K562 (cell line): ENCODE measurements around the gene FAM50A. TPM values are rescaled to one million over a fixed set of nuclear protein-coding genes. Genes with fewer than 3 reads are reported as not detected.

Source experiments
- ATAC-seq: fragments of 200-7000 bp; cut with Tn5 transposase; 3 replicates; pipeline ENCODE4 v1.9.1; 2020; ENCODE audit warnings: moderate library complexity
- BruUV-seq: library from RNA; stranded (reverse); fragments of 400-500 nt; replicated peaks from 2 replicates; lab custom pipeline; 2021; lab: Mats Ljungman, UMichigan
- CTCF ChIA-PET: fragments of 300-600 bp; formaldehyde crosslinking; extraction: SDS; loops from one replicate; lab custom pipeline; 2021; ENCODE audit warnings: low intra/inter-chr PET ratio; lab: Yijun Ruan, JAX
- POLR2A ChIA-PET: fragments of 300-600, 350-650 bp; sonication (Branson Sonifier 250); formaldehyde crosslinking; extraction: SDS; loops from one replicate; lab custom pipeline; 2021; ENCODE audit warnings: antibody characterized with exemption, inconsistent platforms; lab: Yijun Ruan, JAX
- DNase-seq, 4 experiments: peaks; one replicate each; pipeline versions ENCODE4 v3.0.0 to v3.0.0-alpha.2; 2011 to 2018; ENCODE audit warnings: low spot score in 3 of 4, mixed read lengths in 3 of 4; ENCODE audit errors: extremely low read depth in 1 of 4
- FAIRE-seq: peaks from 2 replicates; lab custom pipeline; 2011; peaks lifted over from hg19 to GRCh38; lab: Jason Lieb, UNC
- H2AFZ ChIP-seq: 2 replicates; pipeline ENCODE4 v1.6.0; 2011; ENCODE audit warnings: low read depth, low read length, control low read depth, inconsistent platforms
- H3K27ac ChIP-seq: fragments of 200-600 bp; 3 replicates; pipeline ENCODE4 v1.8.0; 2011; ENCODE audit warnings: low read depth, mild to moderate bottlenecking, control low read depth, inconsistent platforms, low read length, moderate library complexity, mixed read lengths; ENCODE audit errors: extremely low read depth
- H3K27me3 ChIP-seq, 2 experiments: fragments of 300-600 bp in 1 of 2; 2 replicates in 1 of 2; 3 replicates in 1 of 2; pipeline versions ENCODE4 v1.6.0 to v1.8.0; 2011; ENCODE audit warnings: inconsistent platforms in 2 of 2, low read length in 2 of 2, mild to moderate bottlenecking in 1 of 2, mixed read lengths in 1 of 2, moderate library complexity in 1 of 2; ENCODE audit not compliant: control insufficient read depth in 2 of 2, insufficient read depth in 2 of 2
- H3K36me3 ChIP-seq: fragments of 300-600 bp; 3 replicates; pipeline ENCODE4 v1.8.0; 2011; ENCODE audit warnings: mild to moderate bottlenecking, low read length, inconsistent platforms; ENCODE audit not compliant: control insufficient read depth, insufficient read depth
- H3K4me1 ChIP-seq, 2 experiments: fragments of 200-600 bp in 1 of 2; replicated peaks in 1 of 2; 2 replicates in 1 of 2; 3 replicates in 1 of 2; pipeline versions ENCODE4 v1.5.1 to v1.8.0; 2011; ENCODE audit warnings: inconsistent platforms in 2 of 2, low read length in 2 of 2, mild to moderate bottlenecking in 1 of 2, mixed read lengths in 1 of 2, moderate library complexity in 1 of 2; ENCODE audit not compliant: control insufficient read depth in 2 of 2, insufficient read depth in 2 of 2
- H3K4me2 ChIP-seq: 2 replicates; pipeline ENCODE4 v1.6.1; 2011; ENCODE audit warnings: low read length, control low read depth, inconsistent platforms, mixed read lengths; ENCODE audit not compliant: insufficient read depth
- H3K4me3 ChIP-seq: fragments of 200-600 bp; sonication (generic), shearing (Covaris generic); 2 replicates; pipeline ENCODE4 v1.5.1; 2016; ENCODE audit warnings: control low read depth, inconsistent platforms
- H3K79me2 ChIP-seq: fragments of 200-600 bp; 3 replicates; pipeline ENCODE4 v1.8.0; 2011; ENCODE audit warnings: low read length, inconsistent platforms; ENCODE audit not compliant: control insufficient read depth, insufficient read depth
- H3K9ac ChIP-seq, 2 experiments: 2 replicates each; pipeline versions ENCODE4 v1.6.0 to v1.6.1; 2011; ENCODE audit warnings: low read depth in 2 of 2, low read length in 2 of 2, control low read depth in 1 of 2, inconsistent platforms in 1 of 2, mild to moderate bottlenecking in 1 of 2, mixed read lengths in 1 of 2; ENCODE audit not compliant: insufficient read depth in 1 of 2
- H3K9me1 ChIP-seq: one replicate; pipeline ENCODE4 v1.6.0; 2011; ENCODE audit warnings: inconsistent platforms, mild to moderate bottlenecking, low read length, moderate library complexity; ENCODE audit not compliant: control insufficient read depth, insufficient read depth
- H3K9me3 ChIP-seq: replicated peaks from 2 replicates; pipeline ENCODE4 v1.5.1; 2011; ENCODE audit warnings: low read depth, low read length, inconsistent platforms; ENCODE audit not compliant: control insufficient read depth, insufficient read depth
- H4K20me1 ChIP-seq: replicated peaks from 2 replicates; pipeline ENCODE4 v1.6.1; 2011; ENCODE audit warnings: low read length, inconsistent platforms, mixed read lengths; ENCODE audit not compliant: control insufficient read depth, insufficient read depth
- GATA2 ChIP-seq: sonication (generic); formaldehyde crosslinking; IDR thresholded peaks from 2 replicates; pipeline ENCODE4 v1.4.0; 2020; ENCODE audit warnings: mild to moderate bottlenecking, missing genetic modification reagents
- HMG20A ChIP-seq: fragments of 450-650 bp; formaldehyde crosslinking; conservative IDR thresholded peaks from 2 replicates; pipeline ENCODE4 v1.4.0; 2020; ENCODE audit warnings: mild to moderate bottlenecking, mixed read lengths
- LARP7 ChIP-seq: fragments of 450-650 bp; IDR thresholded peaks from 2 replicates; pipeline ENCODE4 v1.6.1; 2016
- NFRKB ChIP-seq: fragments of 450-650 bp; IDR thresholded peaks from 2 replicates; pipeline ENCODE4 v1.6.1; 2016; ENCODE audit warnings: low read depth
- RBM34 ChIP-seq: fragments of 200-400 bp; formaldehyde crosslinking; IDR thresholded peaks from 2 replicates; pipeline ENCODE4 v1.6.1; 2018; ENCODE audit warnings: low read length, borderline replicate concordance; ENCODE audit not compliant: insufficient read depth
- VEZF1 ChIP-seq: fragments of 200-800 bp; sonication (Bioruptor generic); IDR thresholded peaks from 2 replicates; pipeline ENCODE4 v1.6.1; 2017; ENCODE audit warnings: missing genetic modification characterization, missing compliant biosample characterization
- ZFP91 ChIP-seq: sonication (generic); formaldehyde crosslinking; IDR thresholded peaks from 2 replicates; pipeline ENCODE4 v1.8.0; 2022; ENCODE audit warnings: mild to moderate bottlenecking, missing genetic modification reagents
- ZNF318 ChIP-seq, 2 experiments: fragments of 450-650 bp; IDR thresholded peaks; 2 replicates each; pipeline ENCODE4 v1.6.1; 2016; ENCODE audit warnings: mild to moderate bottlenecking in 2 of 2, borderline replicate concordance in 1 of 2, low read depth in 1 of 2, moderate library complexity in 1 of 2
- WGBS: fragments of 100-300 bp; shearing (Covaris generic); methylation state at CpG from one replicate; pipeline ENCODE4 v1.1.6; 2016; ENCODE audit warnings: low coverage, mixed read lengths; ENCODE audit not compliant: insufficient coverage; ENCODE audit errors: missing lambda C conversion rate; 5-methylcytosine and 5-hydroxymethylcytosine counted together
- in situ Hi-C: fragments of 300-500 bp; cut with MboI; formaldehyde crosslinking; loops from 4 replicates; pipeline ENCODE4 v1.15.0; 2018; ENCODE audit warnings: inconsistent platforms, mixed read lengths
- intact Hi-C: fragments of 100-400 bp; cut with micrococcal nuclease; formaldehyde crosslinking; loops from 2 replicates; pipeline ENCODE4 v1.14.2; 2022
- polyA plus RNA-seq, 8 experiments: library from polyadenylated mRNA; depleted of rRNA in 4 of 8; stranded (reverse) in 5 of 8; unstranded in 3 of 8; fragments of >200 nt; fragmentation: Nextera tagmentation in 2 of 8; fragmentation: Illumina TruSeq in 1 of 8; extraction: Ambion mirVana in 2 of 8; extraction: Trizol in 1 of 8; gene quantifications; 2 replicates each; pipeline versions ENCODE4 v1.2.1 to v1.2.3, GENCODE V29; 2011 to 2014; ENCODE audit warnings: inconsistent platforms in 1 of 8, missing spikeins in 1 of 8
- total RNA-seq, 7 experiments: library from RNA; depleted of rRNA in 6 of 7; stranded (reverse); fragments of >200 nt in 6 of 7; fragmentation: Illumina TruSeq in 2 of 7; extraction: Trizol in 2 of 7; gene quantifications; 2 replicates each; pipeline versions ENCODE4 v1.2.1 to v1.2.3, GENCODE V29; 2011 to 2021; ENCODE audit warnings: low replicate concordance in 1 of 7
- TF ChIP-seq, protein P1 (sequence below): fragments of 250-450 bp; sonication (Bioruptor Pico); IDR thresholded peaks from 2 replicates; pipeline ENCODE4 v1.8.0; 2022; ENCODE audit warnings: inconsistent platforms

The FAM50A gene
- total and polyA plus RNA-seq, 9 of the 15 experiments (the other 6 are each of a cell fraction or from before 2014, with no cell fraction given) = 4.4 to 114 (median 67.3) TPM

DNA sequence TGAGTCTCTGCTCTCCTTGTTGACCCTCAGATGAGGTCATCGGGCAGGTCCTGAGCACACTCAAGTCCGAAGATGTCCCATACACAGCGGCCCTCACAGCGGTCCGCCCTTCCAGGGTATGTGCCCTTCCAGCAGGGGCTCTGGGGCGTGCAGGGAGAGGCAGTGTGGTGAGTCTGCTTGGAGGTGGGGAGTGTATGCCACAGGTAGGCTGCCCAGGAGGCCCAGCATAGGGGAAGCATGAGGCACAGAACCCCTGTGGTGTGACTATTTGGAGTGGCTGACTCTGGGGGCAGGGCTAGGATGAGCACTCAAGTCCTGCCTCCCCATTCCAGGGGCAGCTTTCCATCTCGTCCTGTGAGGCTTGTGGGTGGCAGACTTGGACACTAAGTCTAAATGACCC lies 10.3 kb upstream of the FAM50A start:
- intact Hi-C loops = no loop called here
- Histone ChIP-seq H3K79me2 (peaks cover 41% of the 10 kb centered on the region), H2AFZ (no peak overlapping the region), H4K20me1 (peaks cover 3% of the 10 kb centered on the region; the same call in 1 of the 2 replicates), H3K27ac (no peak overlapping the region), H3K4me1 (peaks cover 23 to 66% of the 10 kb centered on the region in 2 experiments; a peak in 4 of 5 replicates), H3K9ac (no peak overlapping the region; a peak in 1 of 4 replicates), H3K4me2 (no peak overlapping the region), H3K4me3 (no peak overlapping the region), H3K9me1 (peaks cover under 1% of the 10 kb centered on the region), H3K27me3 (no peaks in the 10 kb centered on the region), H3K9me3 (no peaks in the 10 kb centered on the region), H3K36me3 (peaks cover 64% of the 10 kb centered on the region; the same call in 2 of the 3 replicates)
- DNase-seq (no peak), FAIRE-seq (no peak), ATAC-seq (no peak)
- in situ Hi-C loops = no loop called here
- BruUV-seq = no TSS peak
- ChIA-PET POLR2A (no interaction called here), CTCF (no interaction called here)
- WGBS = 79% methylated on average over 2 of the region's 7 CpGs
- TF ChIP-seq ZFP91 (CRISPR knock-in tag) = no peak
- no peak for TF ChIP-seq ZNF318 (IDR thresholded peaks at IDR 0.05; ENCODE audit: borderline replicate concordance in 1 of 2, low read depth in 1 of 2)
- no peak for TF ChIP-seq LARP7
- TF ChIP-seq GATA2 (CRISPR knock-in tag) = no peak
- TF ChIP-seq HMG20A = no peak
- TF ChIP-seq, protein P1, sequence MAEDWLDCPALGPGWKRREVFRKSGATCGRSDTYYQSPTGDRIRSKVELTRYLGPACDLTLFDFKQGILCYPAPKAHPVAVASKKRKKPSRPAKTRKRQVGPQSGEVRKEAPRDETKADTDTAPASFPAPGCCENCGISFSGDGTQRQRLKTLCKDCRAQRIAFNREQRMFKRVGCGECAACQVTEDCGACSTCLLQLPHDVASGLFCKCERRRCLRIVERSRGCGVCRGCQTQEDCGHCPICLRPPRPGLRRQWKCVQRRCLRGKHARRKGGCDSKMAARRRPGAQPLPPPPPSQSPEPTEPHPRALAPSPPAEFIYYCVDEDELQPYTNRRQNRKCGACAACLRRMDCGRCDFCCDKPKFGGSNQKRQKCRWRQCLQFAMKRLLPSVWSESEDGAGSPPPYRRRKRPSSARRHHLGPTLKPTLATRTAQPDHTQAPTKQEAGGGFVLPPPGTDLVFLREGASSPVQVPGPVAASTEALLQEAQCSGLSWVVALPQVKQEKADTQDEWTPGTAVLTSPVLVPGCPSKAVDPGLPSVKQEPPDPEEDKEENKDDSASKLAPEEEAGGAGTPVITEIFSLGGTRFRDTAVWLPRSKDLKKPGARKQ = no peak
- TF ChIP-seq VEZF1 (CRISPR knock-in tag) = no peak
- TF ChIP-seq NFRKB = no peak
- TF ChIP-seq RBM34 = no peak
